Lower leg skin (tissue), 3 donors: ENCODE results near the gene GRM8.

Source experiments
- CTCF ChIP-seq, 3 donors: fragments of 450-650 bp; IDR thresholded peaks; one replicate each; pipeline ENCODE4 v1.5.1; 2016; ENCODE audit warnings: antibody characterized with exemption in 3 of 3, mild to moderate bottlenecking in 3 of 3, moderate library complexity in 2 of 3
- POLR2A ChIP-seq, 2 donors: fragments of 450-650 bp; IDR thresholded peaks; one replicate each; pipeline ENCODE4 v1.6.1; 2016 to 2017; ENCODE audit warnings: antibody characterized with exemption in 2 of 2, mild to moderate bottlenecking in 1 of 2, moderate library complexity in 1 of 2

- TF ChIP-seq CTCF (IDR thresholded peaks at IDR 0.05) (no peak), POLR2A (IDR thresholded peaks at IDR 0.05) (no peak)
Measured at GRCh38 chr7:126838194-126838593, 414.5 kb downstream of the GRM8 start.
